ENCODE data around the gene ZNF74.
"Not testable (repeated sequence)": the region's sequence is repeated elsewhere in the genome, so short reads cannot be mapped to it uniquely, and the experiment has no call there.

Gene ZNF74

DNA sequence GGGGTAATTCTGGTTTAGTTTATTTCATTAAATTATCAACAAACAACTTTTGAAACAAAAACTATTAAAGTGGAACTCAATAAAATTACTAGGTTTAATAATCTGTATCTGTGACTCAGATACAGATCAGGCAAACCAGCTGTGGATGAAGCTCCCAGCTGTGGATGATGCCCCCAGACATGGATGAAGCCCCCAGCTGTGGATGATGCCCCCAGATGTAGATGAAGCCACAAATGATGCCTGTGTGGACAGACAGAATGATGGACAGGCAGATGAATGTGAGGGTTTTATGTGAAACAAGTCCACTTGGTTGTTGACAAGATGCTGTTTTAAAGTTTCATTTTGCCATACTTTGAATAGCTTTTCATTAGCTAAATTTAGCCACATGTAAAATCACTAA, 5.8 kb upstream of the ZNF74 start:
- H3K4me3 ChIP-seq (ENCODE audit: low read depth, low read length): no peak overlapping the region
- TF ChIP-seq, protein P1, sequence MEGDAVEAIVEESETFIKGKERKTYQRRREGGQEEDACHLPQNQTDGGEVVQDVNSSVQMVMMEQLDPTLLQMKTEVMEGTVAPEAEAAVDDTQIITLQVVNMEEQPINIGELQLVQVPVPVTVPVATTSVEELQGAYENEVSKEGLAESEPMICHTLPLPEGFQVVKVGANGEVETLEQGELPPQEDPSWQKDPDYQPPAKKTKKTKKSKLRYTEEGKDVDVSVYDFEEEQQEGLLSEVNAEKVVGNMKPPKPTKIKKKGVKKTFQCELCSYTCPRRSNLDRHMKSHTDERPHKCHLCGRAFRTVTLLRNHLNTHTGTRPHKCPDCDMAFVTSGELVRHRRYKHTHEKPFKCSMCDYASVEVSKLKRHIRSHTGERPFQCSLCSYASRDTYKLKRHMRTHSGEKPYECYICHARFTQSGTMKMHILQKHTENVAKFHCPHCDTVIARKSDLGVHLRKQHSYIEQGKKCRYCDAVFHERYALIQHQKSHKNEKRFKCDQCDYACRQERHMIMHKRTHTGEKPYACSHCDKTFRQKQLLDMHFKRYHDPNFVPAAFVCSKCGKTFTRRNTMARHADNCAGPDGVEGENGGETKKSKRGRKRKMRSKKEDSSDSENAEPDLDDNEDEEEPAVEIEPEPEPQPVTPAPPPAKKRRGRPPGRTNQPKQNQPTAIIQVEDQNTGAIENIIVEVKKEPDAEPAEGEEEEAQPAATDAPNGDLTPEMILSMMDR (IDR thresholded peaks at IDR 0.05; ENCODE audit: low read depth, low read length): no peak
- H3K9me3 ChIP-seq (ENCODE audit: severe bottlenecking): peaks cover 3% of the 10 kb centered on the region
- no peak overlapping the region for H3K27ac ChIP-seq
- H3K36me3 ChIP-seq: no peaks in the 10 kb centered on the region
- H3K27me3 ChIP-seq (ENCODE audit: insufficient read depth, low read depth, severe bottlenecking): no peaks in the 10 kb centered on the region
- no peak for DNase-seq

DNA sequence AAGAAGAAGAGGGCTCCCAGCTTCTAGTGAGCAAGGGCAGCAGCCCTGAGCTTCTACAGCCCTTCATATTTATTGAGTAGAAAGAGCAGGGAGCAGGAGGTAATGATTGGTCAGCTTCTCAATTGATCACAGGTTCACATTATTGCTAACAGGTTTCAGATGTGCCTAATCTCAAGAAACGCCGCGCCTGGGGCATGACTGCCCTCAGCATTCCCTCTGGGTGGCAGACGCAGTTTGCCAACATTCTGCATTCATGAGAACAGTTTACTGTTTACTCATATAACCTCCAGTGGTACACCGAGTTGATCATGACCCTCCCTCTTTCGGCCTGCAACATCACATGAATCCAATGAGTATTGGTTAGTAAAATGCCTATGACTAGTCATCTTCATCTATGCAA, 4.7 kb upstream of the ZNF74 start:
- Histone ChIP-seq H3K27me3 (ENCODE audit: insufficient read depth, low read depth, severe bottlenecking) (no peaks in the 10 kb centered on the region), H3K9me3 (ENCODE audit: severe bottlenecking) (peaks cover 3% of the 10 kb centered on the region), H3K36me3 (peaks cover 3% of the 10 kb centered on the region), H3K27ac (no peak overlapping the region), H3K4me3 (ENCODE audit: low read depth, low read length) (no peak overlapping the region)
- no peak for DNase-seq
- TF ChIP-seq, protein P1 (IDR thresholded peaks at IDR 0.05; ENCODE audit: low read depth, low read length): no peak

DNA sequence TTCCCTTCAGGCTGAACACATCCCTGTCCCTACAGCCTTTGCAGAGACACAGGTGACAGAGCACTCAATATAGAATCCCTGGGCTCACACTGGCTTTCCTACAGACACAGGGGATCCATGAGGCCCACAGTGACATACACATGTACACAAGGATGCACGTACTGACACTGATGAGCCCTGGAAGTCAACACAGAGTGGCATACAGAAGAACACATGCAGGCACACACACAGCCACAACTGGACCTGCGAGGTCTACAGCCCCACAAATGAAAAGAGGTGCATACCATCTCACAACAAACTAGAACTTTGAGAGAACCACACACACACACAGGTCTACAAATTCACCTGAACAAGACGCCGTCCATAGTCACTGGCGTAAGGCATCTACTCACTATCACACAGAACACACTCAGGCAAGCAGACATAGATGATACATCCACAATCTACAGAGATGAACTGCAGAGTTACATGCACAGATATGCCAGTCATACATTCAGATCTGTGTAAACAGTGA, 3.5 kb upstream of the ZNF74 start:
- peaks cover 3% of the 10 kb centered on the region for H3K36me3 ChIP-seq
- TF ChIP-seq, protein P1 (IDR thresholded peaks at IDR 0.05; ENCODE audit: low read depth, low read length): no peak
- no peak overlapping the region for H3K4me3 ChIP-seq (ENCODE audit: low read depth, low read length)
- peaks cover 3% of the 10 kb centered on the region for H3K9me3 ChIP-seq (ENCODE audit: severe bottlenecking)
- no peak overlapping the region for H3K27ac ChIP-seq
- DNase-seq: no peak
- H3K27me3 ChIP-seq (ENCODE audit: insufficient read depth, low read depth, severe bottlenecking): no peaks in the 10 kb centered on the region

- DNase-seq: no peak
- Histone ChIP-seq H3K4me3 (ENCODE audit: low read depth, low read length) (no peak overlapping the region), H3K9me3 (ENCODE audit: severe bottlenecking) (peaks cover 3% of the 10 kb centered on the region)
Measured at GRCh38 chr22:20391222-20391621, 2.7 kb upstream of the ZNF74 start.

DNA sequence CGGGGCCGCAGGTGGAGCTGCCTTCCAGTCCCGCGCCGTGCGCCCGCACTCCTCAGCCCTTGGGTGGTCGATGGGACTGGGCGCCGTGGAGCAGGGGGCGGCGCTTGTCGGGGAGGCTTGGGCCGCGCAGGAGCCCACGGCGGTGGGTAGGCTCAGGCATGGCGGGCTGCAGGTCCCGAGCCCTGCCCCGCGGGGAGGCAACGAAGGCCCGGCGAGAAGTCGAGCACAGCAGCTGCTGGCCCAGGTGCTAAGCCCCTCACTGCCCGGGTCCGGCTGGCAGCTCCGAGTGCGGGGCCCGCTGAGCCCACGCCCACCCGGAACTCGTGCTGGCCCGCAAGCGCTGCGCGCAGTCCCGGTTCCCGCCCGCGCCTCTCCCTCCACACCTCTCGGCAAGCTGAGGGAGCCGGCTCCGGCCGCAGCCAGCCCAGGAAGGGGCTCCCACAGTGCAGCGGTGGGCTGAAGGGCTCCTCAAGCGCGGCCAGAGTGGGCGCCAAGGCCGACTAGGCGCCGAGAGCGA, 1.5 kb upstream of the ZNF74 start:
- not testable (repeated sequence) for H3K4me3 ChIP-seq (ENCODE audit: low read depth, low read length); DNase-seq; H3K27me3 ChIP-seq (ENCODE audit: insufficient read depth, low read depth, severe bottlenecking); H3K9me3 ChIP-seq (ENCODE audit: severe bottlenecking); H3K36me3 ChIP-seq; H3K27ac ChIP-seq

More at GRCh38 chr22:20391222-20391621, 2.7 kb upstream of the ZNF74 start:
- Histone ChIP-seq H3K27ac (no peak overlapping the region), H3K36me3 (peaks cover 3% of the 10 kb centered on the region), H3K27me3 (ENCODE audit: insufficient read depth, low read depth, severe bottlenecking) (no peaks in the 10 kb centered on the region)
- TF ChIP-seq, protein P1 (IDR thresholded peaks at IDR 0.05; ENCODE audit: low read depth, low read length): no peak

DNA sequence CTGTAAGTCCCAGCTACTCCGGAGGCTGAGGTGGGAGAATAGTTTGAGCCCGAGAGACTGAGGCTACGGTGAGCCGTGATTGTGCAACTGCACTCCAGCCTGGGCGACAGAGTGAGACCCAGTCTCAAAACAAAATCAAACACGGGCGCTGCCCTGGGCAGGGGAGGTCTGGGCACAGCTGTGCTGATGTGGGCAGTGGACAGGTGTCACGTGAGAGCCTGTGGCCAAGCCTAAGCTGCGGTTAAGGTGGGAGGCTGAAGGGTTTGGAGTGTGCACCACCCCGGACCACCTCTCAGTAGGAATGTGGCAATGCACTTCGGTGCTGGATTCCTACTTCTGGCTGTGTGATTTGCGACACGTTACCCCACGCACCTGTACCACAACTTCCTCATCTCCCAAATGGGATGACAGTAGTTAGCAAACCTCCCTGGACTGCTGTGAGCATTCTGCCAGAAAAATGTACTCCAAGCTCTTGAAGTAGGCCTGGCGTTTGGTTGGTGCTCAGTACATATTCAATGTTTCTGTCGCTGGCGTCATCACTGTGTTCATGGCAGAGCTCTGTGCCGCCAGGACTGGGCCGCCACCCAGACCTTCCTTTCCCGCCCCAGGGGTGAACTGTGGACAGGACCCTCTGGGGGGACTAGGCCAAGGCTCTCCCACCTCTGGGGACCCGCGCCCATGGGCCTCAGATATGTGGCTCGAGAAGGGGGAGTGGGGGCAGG, 807 bp upstream of the ZNF74 start:
- H3K27me3 ChIP-seq (ENCODE audit: insufficient read depth, low read depth, severe bottlenecking): no peaks in the 10 kb centered on the region
- H3K4me3 ChIP-seq (ENCODE audit: low read depth, low read length): peak overlapping the region; percentile 75
- DNase-seq: no peak
- TF ChIP-seq, protein P1 (IDR thresholded peaks at IDR 0.05; ENCODE audit: low read depth, low read length): no peak
- peaks cover 3% of the 10 kb centered on the region for H3K36me3 ChIP-seq
- peak overlapping the region; percentile 93 for H3K27ac ChIP-seq
- peaks cover 3% of the 10 kb centered on the region for H3K9me3 ChIP-seq (ENCODE audit: severe bottlenecking)

Measured in WERI-Rb-1 (cell line).